ENCODE results near the gene FGF1. TPM values are rescaled to one million over a fixed set of nuclear protein-coding genes. Genes with fewer than 3 reads are reported as not detected.
A peak's percentile ranks its signal among the peaks of the same experiment; 100 is the strongest.

The FGF1 gene
- total RNA-seq, 2 experiments from 2014 or later = not detected

- peaks cover 8% of the 10 kb centered on the region for H3K27me3 Mint-ChIP-seq
- peaks cover 8% of the 10 kb centered on the region for H3K4me1 Mint-ChIP-seq
- DNase-seq = no peak
- POLR2A ChIA-PET = interaction anchor here (0.6 kb wide), 1 partner anchor 303 kb away, joined by 3 read pairs; no protein-coding TSS in a partner anchor
- no peak overlapping the region for H3K4me3 Mint-ChIP-seq
- H3K9me3 Mint-ChIP-seq = peaks cover 6% of the 10 kb centered on the region
- H3K36me3 Mint-ChIP-seq = peaks cover 5% of the 10 kb centered on the region
- no peak overlapping the region for H3K27ac Mint-ChIP-seq
- no peak for ATAC-seq (ENCODE audit: low read depth)
Observed at GRCh38 chr5:142576303-142576702, 109.6 kb downstream of the FGF1 start.

GRCh38 chr5:142572006-142572405 is 113.9 kb downstream of the FGF1 start:
- H3K4me3 Mint-ChIP-seq = no peak overlapping the region
- POLR2A ChIA-PET = no interaction called here
- peaks cover 3% of the 10 kb centered on the region for H3K27me3 Mint-ChIP-seq
- H3K27ac Mint-ChIP-seq = no peak overlapping the region
- DNase-seq (no peak), ATAC-seq (ENCODE audit: low read depth) (no peak)
- no peaks in the 10 kb centered on the region for H3K36me3 Mint-ChIP-seq
- H3K9me3 Mint-ChIP-seq = no peaks in the 10 kb centered on the region
- no peaks in the 10 kb centered on the region for H3K4me1 Mint-ChIP-seq

- POLR2A ChIA-PET = no interaction called here
- Mint-ChIP-seq H3K36me3 (no peaks in the 10 kb centered on the region), H3K9me3 (no peaks in the 10 kb centered on the region)
Observed at GRCh38 chr5:142571371-142571770, 114.5 kb downstream of the FGF1 start.

GRCh38 chr5:142569905-142570304 is 116.0 kb downstream of the FGF1 start:
- Mint-ChIP-seq H3K27ac (no peak overlapping the region), H3K9me3 (no peaks in the 10 kb centered on the region), H3K36me3 (no peaks in the 10 kb centered on the region), H3K4me1 (no peaks in the 10 kb centered on the region), H3K27me3 (peaks cover 3% of the 10 kb centered on the region), H3K4me3 (no peak overlapping the region)
- ATAC-seq (ENCODE audit: low read depth) (no peak), DNase-seq (no peak)
- POLR2A ChIA-PET = no interaction called here

More at GRCh38 chr5:142571371-142571770, 114.5 kb downstream of the FGF1 start:
- Mint-ChIP-seq H3K4me3 (no peak overlapping the region), H3K27ac (no peak overlapping the region), H3K27me3 (peaks cover under 1% of the 10 kb centered on the region), H3K4me1 (no peaks in the 10 kb centered on the region)
- no peak for ATAC-seq (ENCODE audit: low read depth)
- no peak for DNase-seq

- Mint-ChIP-seq H3K27me3 (peaks cover 3% of the 10 kb centered on the region), H3K36me3 (no peaks in the 10 kb centered on the region), H3K4me1 (no peaks in the 10 kb centered on the region), H3K9me3 (no peaks in the 10 kb centered on the region), H3K27ac (no peak overlapping the region), H3K4me3 (no peak overlapping the region)
- POLR2A ChIA-PET = no interaction called here
- ATAC-seq (ENCODE audit: low read depth) (no peak), DNase-seq (no peak)
Observed at GRCh38 chr5:142568996-142569335, 116.9 kb downstream of the FGF1 start.

GRCh38 chr5:142568283-142568995 is 117.5 kb downstream of the FGF1 start:
- POLR2A ChIA-PET = no interaction called here
- Mint-ChIP-seq H3K4me3 (no peak overlapping the region), H3K27ac (no peak overlapping the region), H3K4me1 (no peaks in the 10 kb centered on the region), H3K9me3 (no peaks in the 10 kb centered on the region), H3K36me3 (no peaks in the 10 kb centered on the region), H3K27me3 (peaks cover 3% of the 10 kb centered on the region)
- no peak for ATAC-seq (ENCODE audit: low read depth)
- DNase-seq = no peak

- POLR2A ChIA-PET = no interaction called here
- H3K9me3 Mint-ChIP-seq = peaks cover 1% of the 10 kb centered on the region
- H3K27ac Mint-ChIP-seq = no peak overlapping the region
- peaks cover 3% of the 10 kb centered on the region for H3K27me3 Mint-ChIP-seq
- ATAC-seq (ENCODE audit: low read depth) = no peak
- H3K36me3 Mint-ChIP-seq = no peaks in the 10 kb centered on the region
- H3K4me1 Mint-ChIP-seq = no peaks in the 10 kb centered on the region
- DNase-seq = no peak
- H3K4me3 Mint-ChIP-seq = no peak overlapping the region
Observed at GRCh38 chr5:142561486-142562097, 124.3 kb downstream of the FGF1 start.

- ATAC-seq (ENCODE audit: low read depth) = no peak
- Mint-ChIP-seq H3K27ac (no peak overlapping the region), H3K4me3 (no peak overlapping the region), H3K4me1 (no peaks in the 10 kb centered on the region), H3K9me3 (peaks cover 1% of the 10 kb centered on the region), H3K36me3 (no peaks in the 10 kb centered on the region), H3K27me3 (peaks cover 3% of the 10 kb centered on the region)
- POLR2A ChIA-PET = no interaction called here
- DNase-seq = no peak
Observed at GRCh38 chr5:142561029-142561428, 124.9 kb downstream of the FGF1 start.

- DNase-seq (no peak), ATAC-seq (ENCODE audit: low read depth) (no peak)
- POLR2A ChIA-PET = no interaction called here
- Mint-ChIP-seq H3K27me3 (peaks cover 65% of the 10 kb centered on the region), H3K4me3 (no peak overlapping the region), H3K36me3 (no peaks in the 10 kb centered on the region), H3K4me1 (peaks cover 3% of the 10 kb centered on the region), H3K27ac (no peak overlapping the region), H3K9me3 (no peaks in the 10 kb centered on the region)
Observed at GRCh38 chr5:142552107-142552506, 133.8 kb downstream of the FGF1 start.

- no peak overlapping the region for H3K4me3 Mint-ChIP-seq
- ATAC-seq (ENCODE audit: low read depth) (no peak), DNase-seq (no peak)
- no peaks in the 10 kb centered on the region for H3K9me3 Mint-ChIP-seq
- peaks cover 65% of the 10 kb centered on the region for H3K27me3 Mint-ChIP-seq
- POLR2A ChIA-PET = no interaction called here
- H3K36me3 Mint-ChIP-seq = no peaks in the 10 kb centered on the region
- H3K27ac Mint-ChIP-seq = no peak overlapping the region
- H3K4me1 Mint-ChIP-seq = peaks cover 3% of the 10 kb centered on the region
Observed at GRCh38 chr5:142551338-142552067, 134.4 kb downstream of the FGF1 start.

- Mint-ChIP-seq H3K9me3 (no peaks in the 10 kb centered on the region), H3K4me3 (no peak overlapping the region), H3K27me3 (peaks cover 65% of the 10 kb centered on the region), H3K27ac (no peak overlapping the region), H3K4me1 (peaks cover 3% of the 10 kb centered on the region), H3K36me3 (no peaks in the 10 kb centered on the region)
- POLR2A ChIA-PET = no interaction called here
- DNase-seq = no peak
- no peak for ATAC-seq (ENCODE audit: low read depth)
Observed at GRCh38 chr5:142550471-142550870, 135.4 kb downstream of the FGF1 start.

- POLR2A ChIA-PET = no interaction called here
- no peak overlapping the region for H3K27ac Mint-ChIP-seq
- no peak overlapping the region for H3K4me3 Mint-ChIP-seq
- H3K9me3 Mint-ChIP-seq = no peaks in the 10 kb centered on the region
- DNase-seq (no peak), ATAC-seq (ENCODE audit: low read depth) (no peak)
- H3K27me3 Mint-ChIP-seq = peaks cover 59% of the 10 kb centered on the region
- H3K4me1 Mint-ChIP-seq = peaks cover 3% of the 10 kb centered on the region
- no peaks in the 10 kb centered on the region for H3K36me3 Mint-ChIP-seq
Observed at GRCh38 chr5:142549834-142550233, 136.1 kb downstream of the FGF1 start.

GRCh38 chr5:142548739-142549275 is 137.1 kb downstream of the FGF1 start:
- Mint-ChIP-seq H3K4me1 (peaks cover 3% of the 10 kb centered on the region), H3K4me3 (no peak overlapping the region), H3K27me3 (peaks cover 49% of the 10 kb centered on the region), H3K9me3 (no peaks in the 10 kb centered on the region), H3K27ac (no peak overlapping the region), H3K36me3 (no peaks in the 10 kb centered on the region)
- DNase-seq (no peak), ATAC-seq (ENCODE audit: low read depth) (peak; percentile 39)
- POLR2A ChIA-PET = no interaction called here
